Activated CD4-positive, alpha-beta T cell treated with anti-CD3 and anti-CD28 coated beads, Interleukin-2, amount 10 ng/mL, durations not matched to agents 24 days and 14 days (primary cell): ENCODE measurements around the gene PRRX2. TPM values are rescaled to one million over a fixed set of nuclear protein-coding genes. Genes with fewer than 3 reads are reported as not detected.
"Not testable (repeated sequence)": the region's sequence is repeated elsewhere in the genome, so short reads cannot be mapped to it uniquely, and the experiment has no call there.

Experiments
- DNase-seq: peaks from one replicate; pipeline ENCODE4 v3.0.0; 2022
- H3K27ac Mint-ChIP-seq: one replicate; pipeline ENCODE4 v1.8.0; 2022; ENCODE audit warnings: mild to moderate bottlenecking, mixed read lengths
- H3K27me3 Mint-ChIP-seq: one replicate; pipeline ENCODE4 v1.8.0; 2022; ENCODE audit warnings: mixed read lengths
- H3K36me3 Mint-ChIP-seq: one replicate; pipeline ENCODE4 v1.8.0; 2022; ENCODE audit warnings: low read depth, mild to moderate bottlenecking, mixed read lengths
- H3K4me1 Mint-ChIP-seq: one replicate; pipeline ENCODE4 v1.8.0; 2021; ENCODE audit warnings: mixed read lengths
- H3K4me3 Mint-ChIP-seq: one replicate; pipeline ENCODE4 v1.8.0; 2022; ENCODE audit warnings: mild to moderate bottlenecking, moderate library complexity, mixed read lengths
- H3K9me3 Mint-ChIP-seq: one replicate; pipeline ENCODE4 v1.8.0; 2021; ENCODE audit warnings: mixed read lengths
- intact Hi-C: fragments of 100-400 bp; cut with micrococcal nuclease; formaldehyde crosslinking; loops from one replicate; pipeline ENCODE4 v1.15.1; 2023
- total RNA-seq: library from RNA; stranded (reverse); gene quantifications from 2 replicates; pipeline ENCODE4 v1.2.3, GENCODE V29; 2022

The PRRX2 gene
- total RNA-seq, 1 donor from 2014 or later, result 3.4 TPM

DNA sequence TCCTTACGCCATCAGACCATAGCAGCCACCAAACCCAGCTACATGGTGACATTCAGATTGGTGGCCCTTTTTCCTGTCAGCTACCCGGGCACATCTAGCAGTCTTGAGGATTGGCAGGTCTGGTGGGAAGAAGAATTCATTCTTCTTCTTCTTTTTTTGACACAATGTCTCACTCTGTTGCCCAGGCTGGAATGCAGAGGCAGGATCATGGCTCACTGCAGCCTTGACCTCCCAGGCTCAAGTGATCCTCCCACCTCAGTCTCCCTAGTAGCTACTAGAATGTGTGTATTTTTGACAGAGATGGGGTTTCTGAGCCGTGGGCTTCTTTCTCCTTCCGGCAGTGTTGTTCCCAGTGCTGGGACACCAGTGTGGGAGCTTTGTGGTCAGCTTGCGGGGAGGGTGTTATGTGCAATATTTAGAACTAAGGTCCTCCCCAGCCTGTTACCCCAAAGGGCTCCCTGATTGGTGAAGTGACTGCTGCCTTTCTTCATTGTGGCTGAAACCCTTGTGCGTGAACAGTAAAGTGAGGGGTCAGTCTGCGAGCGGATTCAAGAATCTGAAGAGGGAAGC lies 36.1 kb upstream of the PRRX2 start:
- Mint-ChIP-seq H3K4me3 (no peak overlapping the region), H3K9me3 (no peaks in the 10 kb centered on the region), H3K36me3 (peaks cover 31% of the 10 kb centered on the region), H3K27ac (no peak overlapping the region), H3K4me1 (peaks cover 40% of the 10 kb centered on the region), H3K27me3 (no peaks in the 10 kb centered on the region)
- intact Hi-C loops, result loop anchor here (5.0 kb wide), 1 partner anchor 1077 kb away; the partner anchor contains the start of gene SPTAN1
- no peak for DNase-seq

- peaks cover 45% of the 10 kb centered on the region for H3K36me3 Mint-ChIP-seq
- H3K27me3 Mint-ChIP-seq, result no peaks in the 10 kb centered on the region
- intact Hi-C loops, result no loop called here
- H3K9me3 Mint-ChIP-seq, result no peaks in the 10 kb centered on the region
- no peak overlapping the region for H3K4me3 Mint-ChIP-seq
- no peak for DNase-seq
- H3K4me1 Mint-ChIP-seq, result peaks cover 31% of the 10 kb centered on the region
- no peak overlapping the region for H3K27ac Mint-ChIP-seq
These were observed 34.3 kb upstream of the PRRX2 start for GRCh38 chr9:129630967-129631673.

- H3K36me3 Mint-ChIP-seq, result peaks cover 45% of the 10 kb centered on the region
- H3K27ac Mint-ChIP-seq, result no peak overlapping the region
- no peak overlapping the region for H3K4me3 Mint-ChIP-seq
- no peaks in the 10 kb centered on the region for H3K27me3 Mint-ChIP-seq
- H3K4me1 Mint-ChIP-seq, result peaks cover 30% of the 10 kb centered on the region
- intact Hi-C loops, result no loop called here
- no peak for DNase-seq
- H3K9me3 Mint-ChIP-seq, result no peaks in the 10 kb centered on the region
These were observed 33.7 kb upstream of the PRRX2 start for GRCh38 chr9:129631674-129632129.

DNA sequence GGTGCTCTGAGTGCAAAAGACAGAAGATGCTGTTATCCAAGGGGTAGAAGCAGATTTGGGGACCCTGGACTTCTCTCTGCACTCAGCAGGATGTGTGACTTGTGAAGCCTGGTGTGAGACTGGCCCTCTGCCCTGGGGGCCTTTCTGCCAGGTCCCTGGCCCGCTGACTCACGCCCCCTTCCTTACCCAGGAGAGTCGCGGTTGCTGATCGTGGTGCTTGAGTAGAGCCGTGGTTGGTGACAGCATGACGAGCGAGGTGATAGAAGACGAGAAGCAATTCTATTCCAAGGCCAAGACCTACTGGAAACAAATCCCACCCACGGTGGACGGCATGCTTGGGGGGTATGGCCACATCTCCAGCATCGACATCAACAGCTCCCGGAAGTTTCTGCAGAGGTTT lies 33.0 kb upstream of the PRRX2 start:
- no peak overlapping the region for H3K27ac Mint-ChIP-seq
- intact Hi-C loops, result no loop called here

DNA sequence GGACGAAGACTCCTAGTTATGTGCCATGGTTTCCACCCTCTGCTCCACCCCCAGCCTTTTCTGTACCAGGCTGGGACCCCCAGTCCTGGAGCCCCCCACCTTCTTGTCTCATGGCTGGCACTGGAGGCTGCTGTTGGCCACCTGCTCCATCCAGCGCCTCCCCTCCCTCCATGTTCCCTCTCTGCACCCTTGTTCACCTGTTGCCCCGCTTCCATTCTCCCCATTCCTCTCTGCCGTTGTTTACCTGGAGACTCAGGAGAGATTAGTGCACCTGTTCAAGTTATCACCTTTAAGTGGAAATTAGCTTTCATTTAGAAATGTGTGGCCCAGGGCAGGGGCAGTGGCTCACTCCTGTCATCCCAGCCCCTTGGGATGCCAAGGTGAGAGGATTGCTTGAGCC lies 32.2 kb upstream of the PRRX2 start:
- intact Hi-C loops, result no loop called here
- Mint-ChIP-seq H3K27me3 (no peaks in the 10 kb centered on the region), H3K9me3 (no peaks in the 10 kb centered on the region), H3K27ac (no peak overlapping the region), H3K4me3 (no peak overlapping the region), H3K36me3 (peaks cover 48% of the 10 kb centered on the region), H3K4me1 (peaks cover 19% of the 10 kb centered on the region)
- no peak for DNase-seq

More for the DNA sequence above, 33.0 kb upstream of the PRRX2 start:
- Mint-ChIP-seq H3K4me1 (peaks cover 26% of the 10 kb centered on the region), H3K36me3 (peaks cover 42% of the 10 kb centered on the region), H3K27me3 (no peaks in the 10 kb centered on the region), H3K9me3 (no peaks in the 10 kb centered on the region), H3K4me3 (no peak overlapping the region)
- no peak for DNase-seq

- intact Hi-C loops, result no loop called here
- Mint-ChIP-seq H3K9me3 (no peaks in the 10 kb centered on the region), H3K36me3 (peaks cover 46% of the 10 kb centered on the region), H3K27ac (no peak overlapping the region), H3K4me1 (peaks cover 16% of the 10 kb centered on the region), H3K27me3 (no peaks in the 10 kb centered on the region), H3K4me3 (no peak overlapping the region)
- DNase-seq, result no peak
These were observed 31.6 kb upstream of the PRRX2 start for GRCh38 chr9:129633848-129634247.

- peaks cover 45% of the 10 kb centered on the region for H3K36me3 Mint-ChIP-seq
- intact Hi-C loops, result no loop called here
- H3K27ac Mint-ChIP-seq, result no peak overlapping the region
- H3K27me3 Mint-ChIP-seq, result no peaks in the 10 kb centered on the region
- H3K4me3 Mint-ChIP-seq, result no peak overlapping the region
- H3K4me1 Mint-ChIP-seq, result peaks cover 18% of the 10 kb centered on the region
- no peaks in the 10 kb centered on the region for H3K9me3 Mint-ChIP-seq
- no peak for DNase-seq
These were observed 30.1 kb upstream of the PRRX2 start for GRCh38 chr9:129635099-129636065.

DNA sequence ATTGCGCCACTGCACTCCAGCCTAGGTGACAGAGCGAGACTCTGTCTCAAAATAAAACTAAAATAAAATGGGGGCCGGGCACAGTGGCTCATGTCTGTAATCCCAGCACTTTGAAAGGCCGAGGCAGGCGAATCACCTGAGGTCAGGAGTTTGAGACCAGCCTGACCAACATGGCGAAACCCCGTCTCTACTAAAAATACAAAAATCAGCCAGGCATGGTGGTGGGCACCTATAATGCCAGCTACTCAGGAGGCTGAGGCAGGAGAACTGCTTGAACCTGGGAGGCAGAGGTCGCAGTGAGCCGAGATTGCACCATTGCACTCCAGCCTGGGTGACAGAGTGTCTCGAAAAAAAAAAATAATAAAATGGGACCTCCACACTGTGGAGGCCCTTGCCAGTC lies 29.1 kb upstream of the PRRX2 start:
- intact Hi-C loops, H3K27me3 Mint-ChIP-seq, H3K9me3 Mint-ChIP-seq, DNase-seq, H3K27ac Mint-ChIP-seq, H3K4me3 Mint-ChIP-seq: not testable (repeated sequence)
- Mint-ChIP-seq H3K36me3 (peaks cover 46% of the 10 kb centered on the region), H3K4me1 (peaks cover 23% of the 10 kb centered on the region)

DNA sequence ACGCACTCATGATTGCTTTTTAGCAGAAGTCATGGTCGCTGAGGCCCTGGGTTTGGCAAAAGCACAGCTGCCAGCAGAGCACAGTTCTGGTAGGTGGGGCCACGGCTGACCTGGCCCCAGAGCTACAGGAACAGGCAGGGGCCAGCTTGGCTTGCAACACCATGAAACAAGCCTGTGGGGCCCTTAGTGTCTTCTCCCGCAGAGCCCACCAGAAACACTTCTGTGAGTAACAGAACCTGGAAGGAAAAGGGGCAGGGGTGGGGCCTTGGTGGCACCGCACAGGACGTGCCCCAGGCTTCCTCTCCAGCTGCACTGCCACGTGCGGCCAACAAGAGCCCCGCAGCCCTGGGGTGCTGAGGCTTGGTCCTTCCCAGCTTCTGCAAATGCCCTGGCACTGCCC lies 28.3 kb upstream of the PRRX2 start:
- Mint-ChIP-seq H3K27me3 (no peaks in the 10 kb centered on the region), H3K4me3 (no peak overlapping the region), H3K36me3 (peaks cover 44% of the 10 kb centered on the region), H3K4me1 (peaks cover 18% of the 10 kb centered on the region), H3K9me3 (no peaks in the 10 kb centered on the region), H3K27ac (no peak overlapping the region)
- intact Hi-C loops, result no loop called here
- DNase-seq, result no peak

GRCh38 chr9:129637673-129638439 lies 27.6 kb upstream of the PRRX2 start:
- H3K4me1 Mint-ChIP-seq, result peaks cover 16% of the 10 kb centered on the region
- intact Hi-C loops, result no loop called here
- DNase-seq, result peak; percentile 56
- H3K27me3 Mint-ChIP-seq, result no peaks in the 10 kb centered on the region
- H3K36me3 Mint-ChIP-seq, result peaks cover 37% of the 10 kb centered on the region
- no peak overlapping the region for H3K27ac Mint-ChIP-seq
- H3K4me3 Mint-ChIP-seq, result no peak overlapping the region
- H3K9me3 Mint-ChIP-seq, result no peaks in the 10 kb centered on the region

GRCh38 chr9:129639034-129639630 lies 26.3 kb upstream of the PRRX2 start:
- H3K36me3 Mint-ChIP-seq, result peaks cover 28% of the 10 kb centered on the region
- H3K4me3 Mint-ChIP-seq, result no peak overlapping the region
- H3K4me1 Mint-ChIP-seq, result peaks cover 16% of the 10 kb centered on the region
- DNase-seq, result no peak
- intact Hi-C loops, result no loop called here
- H3K27me3 Mint-ChIP-seq, result no peaks in the 10 kb centered on the region
- no peaks in the 10 kb centered on the region for H3K9me3 Mint-ChIP-seq
- H3K27ac Mint-ChIP-seq, result no peak overlapping the region

DNA sequence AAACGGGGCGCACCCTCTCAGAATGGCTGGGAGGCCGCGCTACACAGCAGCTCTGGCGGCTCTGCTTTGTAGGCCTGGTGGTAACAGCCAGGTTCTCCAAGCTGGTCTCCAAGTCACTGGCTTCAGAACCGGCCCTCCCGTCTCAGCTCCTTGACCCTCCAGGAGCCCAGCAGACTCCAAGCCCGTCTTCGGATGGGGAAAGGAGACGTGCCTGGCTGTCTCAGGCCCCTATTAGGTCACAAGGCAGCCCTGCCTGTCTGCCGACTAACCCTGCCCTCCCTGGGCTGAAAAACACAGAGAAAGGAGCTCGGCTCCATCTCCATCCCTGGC lies 25.7 kb upstream of the PRRX2 start:
- Mint-ChIP-seq H3K36me3 (peaks cover 25% of the 10 kb centered on the region), H3K4me3 (peak overlapping the region; percentile 90), H3K27ac (no peak overlapping the region), H3K9me3 (no peaks in the 10 kb centered on the region), H3K4me1 (peaks cover 16% of the 10 kb centered on the region), H3K27me3 (no peaks in the 10 kb centered on the region)
- no peak for DNase-seq
- intact Hi-C loops, result loop anchor here (2.0 to 5.0 kb wide), 2 partner anchors 13 to 88 kb away; partner anchors contain the start of gene NTMT1
